Measurements from ENCODE around the gene LGALS3BP. TPM values are rescaled to one million over a fixed set of nuclear protein-coding genes. Genes with fewer than 3 reads are reported as not detected.

Gene LGALS3BP
- total RNA-seq, 2 donors from 2014 or later = 687 to 857 TPM

DNA sequence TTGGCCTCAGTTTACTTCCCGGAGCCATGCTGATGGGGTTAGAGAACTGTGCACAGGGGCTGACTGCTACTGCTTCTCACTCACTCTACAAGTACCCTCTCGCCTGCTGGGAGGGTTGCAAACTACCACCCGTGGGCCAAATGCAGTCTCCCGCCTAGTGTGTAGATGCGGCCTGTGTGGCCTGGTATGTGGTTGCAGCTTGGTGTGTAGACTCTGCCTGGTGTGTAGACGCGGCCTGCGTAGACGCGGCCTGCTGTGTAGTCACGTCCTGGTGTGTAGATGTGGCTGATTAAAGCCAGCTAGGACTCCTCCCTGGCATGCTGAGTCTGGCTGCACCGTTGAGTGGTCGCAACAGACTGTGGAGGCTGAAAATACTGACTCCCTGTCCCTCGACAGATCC is 22.6 kb upstream of the LGALS3BP start:
- intact Hi-C loops (cut with DNase I, micrococcal nuclease) = no loop called here
- no peak for ATAC-seq
- DNase-seq = peak; percentile 8 to 25

DNA sequence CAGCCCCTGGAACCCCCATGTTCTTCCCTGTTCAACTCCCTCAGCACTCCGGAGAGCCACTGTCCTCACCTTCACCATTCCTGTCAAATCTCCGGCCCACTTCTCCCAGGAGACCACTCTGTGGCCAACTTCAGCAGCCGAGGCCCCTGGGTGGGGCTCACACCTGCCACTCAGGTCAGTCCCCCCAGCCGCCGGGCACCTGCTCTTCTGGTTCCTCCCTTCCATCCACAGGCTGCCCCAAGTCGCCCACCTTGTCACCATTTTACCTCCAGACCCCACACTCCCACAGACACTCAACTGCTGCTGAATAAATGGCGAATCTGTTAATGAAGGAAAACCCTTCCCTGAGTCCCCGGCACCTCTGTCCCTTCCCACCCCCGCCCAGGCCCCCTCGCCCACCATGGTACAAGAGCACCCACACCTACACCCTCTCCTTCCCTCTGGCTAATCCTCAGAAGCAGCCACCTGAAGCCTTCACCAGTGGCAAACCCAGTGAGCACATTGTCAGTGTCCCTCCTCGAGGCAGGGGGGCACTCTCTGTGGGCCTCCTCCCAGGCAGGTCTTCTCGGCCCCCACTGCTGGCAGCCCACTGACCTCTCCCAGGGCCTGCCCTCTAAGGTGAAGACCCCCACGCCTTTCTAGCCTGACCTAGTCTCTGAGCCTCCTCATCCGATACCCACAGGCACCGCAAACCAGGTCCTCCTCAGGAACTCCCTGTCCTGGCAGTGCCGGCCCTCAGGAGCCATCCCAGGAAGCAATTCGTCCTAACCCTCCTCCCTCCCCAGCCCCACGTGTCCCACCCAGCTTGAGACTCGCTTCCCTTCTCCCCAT is 21.7 kb upstream of the LGALS3BP start:
- intact Hi-C loops (cut with DNase I, micrococcal nuclease) = no loop called here
- DNase-seq = peak; percentile 33 to 44

DNA sequence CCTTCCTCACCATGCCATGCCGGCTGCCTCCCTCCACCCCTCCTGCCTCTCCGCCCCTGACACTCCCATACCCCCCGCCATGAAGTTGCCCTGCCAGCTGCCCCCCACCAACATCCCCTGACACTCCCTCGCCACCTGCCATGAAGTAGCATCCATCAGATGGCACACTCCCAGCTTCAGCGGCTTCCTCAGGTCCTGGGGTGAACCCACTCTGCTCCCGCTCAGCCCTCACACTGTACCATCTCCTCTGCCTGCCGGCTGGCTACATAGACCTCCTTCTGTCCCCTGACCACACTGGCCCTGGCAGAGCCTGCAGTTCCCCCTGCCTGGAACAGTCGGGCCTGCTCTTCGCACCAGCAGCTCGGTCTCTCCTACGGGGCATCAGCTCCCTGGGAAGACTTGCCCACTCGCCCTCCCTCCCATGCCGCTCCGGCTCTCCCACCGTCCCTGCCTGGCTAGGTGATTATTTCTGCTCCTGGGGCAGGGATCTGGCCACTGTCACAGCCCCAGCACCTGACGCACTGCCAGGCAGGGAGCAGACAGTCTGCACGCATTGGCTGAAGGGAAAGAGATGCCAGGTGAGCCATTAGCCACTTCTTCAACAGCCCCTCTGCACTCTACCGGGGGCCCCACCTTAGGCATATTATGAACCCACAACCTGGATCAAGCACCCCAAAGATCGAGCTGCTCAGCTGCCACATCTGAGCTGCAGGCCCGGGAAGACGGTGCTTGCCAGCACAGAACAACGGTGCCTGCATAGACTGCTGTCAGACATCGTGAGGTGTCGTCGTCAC is 20.9 kb upstream of the LGALS3BP start:
- no peak for ATAC-seq
- intact Hi-C loops (cut with DNase I, micrococcal nuclease) = no loop called here
- peak; percentile 29 to 30 for DNase-seq

More for the DNA sequence above, 21.7 kb upstream of the LGALS3BP start:
- no peak for ATAC-seq

DNA sequence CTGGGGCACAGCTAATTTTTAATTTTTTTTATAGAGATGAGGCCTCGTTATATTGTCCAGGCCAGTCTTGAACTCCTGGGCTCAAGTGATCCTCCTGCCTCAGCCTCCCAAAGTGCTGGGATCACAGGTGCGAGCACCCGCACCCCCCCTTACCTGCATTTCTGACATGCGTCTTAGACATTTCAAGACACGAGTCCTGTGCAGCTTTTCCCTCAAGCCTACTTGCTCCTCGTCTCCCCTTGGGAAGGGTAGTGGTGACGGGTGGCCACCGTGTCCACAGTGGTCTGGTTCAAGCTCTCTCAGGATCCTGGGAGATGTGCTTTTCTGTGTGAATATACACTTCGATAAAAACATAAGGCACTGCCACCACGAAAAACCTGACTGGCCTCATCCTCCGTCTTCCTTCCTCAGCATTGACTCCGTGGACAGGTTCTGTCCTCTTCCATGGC is 20.2 kb upstream of the LGALS3BP start:
- ATAC-seq (no peak), DNase-seq (peak; percentile 3 to 22)
- intact Hi-C loops (cut with DNase I, micrococcal nuclease) = no loop called here

- DNase-seq (peak; percentile 12 to 32), ATAC-seq (no peak)
- intact Hi-C loops (cut with DNase I, micrococcal nuclease) = no loop called here
These were observed 19.5 kb upstream of the LGALS3BP start for GRCh38 chr17:78999056-78999768.

DNA sequence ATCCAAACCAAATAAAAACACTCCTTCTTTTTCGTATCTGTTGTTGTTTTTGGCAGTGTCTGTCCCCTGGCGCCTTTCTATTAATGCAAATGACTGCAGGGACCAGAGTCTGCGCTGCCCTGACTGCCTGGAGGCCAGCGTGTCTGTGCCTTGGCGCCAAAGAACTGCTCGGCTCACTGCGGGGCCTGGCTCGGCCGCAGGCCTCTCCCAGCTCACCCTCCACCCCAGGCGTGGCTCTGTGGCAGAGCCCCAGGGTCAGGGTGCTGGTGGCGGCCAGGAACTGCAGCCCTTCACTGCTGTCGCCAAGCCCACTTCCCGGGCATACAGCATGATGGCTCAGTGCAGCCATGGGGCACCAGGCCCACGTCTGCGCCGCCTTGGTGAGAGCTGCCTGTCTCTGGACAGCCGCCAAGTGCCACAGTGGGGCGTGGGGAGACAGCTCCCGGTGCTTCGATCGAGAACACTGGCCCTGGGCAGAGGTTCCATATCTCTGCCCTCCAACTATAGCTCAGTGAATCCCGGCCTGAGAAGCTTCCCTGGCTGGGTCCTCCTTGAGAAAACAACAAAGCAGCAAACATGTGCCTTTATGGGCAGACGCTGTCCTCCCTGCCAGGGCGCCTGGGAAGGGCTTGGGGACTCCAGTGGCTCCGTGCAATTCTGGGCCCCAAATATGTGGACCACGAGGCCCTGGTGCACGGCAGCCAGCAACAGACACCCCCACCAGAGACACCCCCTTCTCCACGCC is 18.8 kb upstream of the LGALS3BP start:
- peak; percentile 56 for ATAC-seq
- DNase-seq = peak; percentile 85 to 87

DNA sequence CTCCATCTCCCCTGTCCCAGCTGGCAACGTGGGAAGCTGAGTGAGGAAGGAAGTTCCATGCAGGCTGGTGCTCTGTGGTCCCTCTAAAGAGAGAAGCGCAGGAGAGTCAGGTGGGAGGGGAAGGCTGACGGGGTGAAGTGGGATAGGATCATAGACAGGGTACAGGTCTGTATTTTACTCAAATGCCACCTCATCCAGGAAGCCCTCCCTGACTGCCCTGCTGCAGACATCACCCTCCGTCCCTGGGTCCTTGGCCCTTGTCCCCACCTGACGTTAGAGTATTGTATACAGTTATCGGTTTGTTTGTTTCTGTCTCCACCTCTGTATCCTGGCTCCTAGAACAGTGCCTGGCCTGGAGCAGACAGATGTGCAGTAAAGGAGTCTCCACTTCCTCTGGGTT is 18.2 kb upstream of the LGALS3BP start:
- ATAC-seq (peak; percentile 10), DNase-seq (peak; percentile 29 to 36)
- intact Hi-C loops (cut with DNase I, micrococcal nuclease) = no loop called here

More for the DNA sequence above, 18.8 kb upstream of the LGALS3BP start:
- intact Hi-C loops (cut with DNase I, micrococcal nuclease) = no loop called here

DNA sequence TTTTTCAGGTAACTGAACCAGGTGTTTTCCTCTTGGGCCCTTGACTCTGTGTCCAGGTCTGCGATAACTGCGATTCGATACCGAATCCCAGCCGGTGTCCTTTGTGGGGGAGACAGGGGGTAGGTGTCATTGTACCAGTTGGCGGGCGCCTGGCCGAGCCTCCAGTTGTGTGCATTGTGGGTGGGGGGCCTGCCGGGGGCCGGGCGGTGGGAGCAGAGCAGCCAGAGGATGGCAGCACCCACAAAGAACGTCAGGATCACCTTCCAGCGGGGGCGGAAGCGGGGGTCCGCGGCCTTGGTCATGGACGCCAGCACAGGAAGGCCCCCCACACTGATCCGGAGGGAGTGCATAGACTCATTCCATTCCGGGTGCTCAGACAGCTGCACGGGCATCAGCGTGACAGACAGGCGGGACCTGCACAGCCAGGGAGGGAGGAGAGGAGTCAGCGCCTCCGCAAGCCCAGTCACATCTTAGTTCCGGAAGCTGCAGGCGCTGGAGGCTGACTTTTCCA is 17.6 kb upstream of the LGALS3BP start:
- no peak for ATAC-seq
- intact Hi-C loops (cut with DNase I, micrococcal nuclease) = no loop called here
- peak; percentile 27 to 36 for DNase-seq

- peak in 1 of 2 donors; percentile 37 for DNase-seq
- no peak for ATAC-seq
- intact Hi-C loops (cut with DNase I, micrococcal nuclease) = no loop called here
These were observed 17.1 kb upstream of the LGALS3BP start for GRCh38 chr17:78996781-78997201.

DNA sequence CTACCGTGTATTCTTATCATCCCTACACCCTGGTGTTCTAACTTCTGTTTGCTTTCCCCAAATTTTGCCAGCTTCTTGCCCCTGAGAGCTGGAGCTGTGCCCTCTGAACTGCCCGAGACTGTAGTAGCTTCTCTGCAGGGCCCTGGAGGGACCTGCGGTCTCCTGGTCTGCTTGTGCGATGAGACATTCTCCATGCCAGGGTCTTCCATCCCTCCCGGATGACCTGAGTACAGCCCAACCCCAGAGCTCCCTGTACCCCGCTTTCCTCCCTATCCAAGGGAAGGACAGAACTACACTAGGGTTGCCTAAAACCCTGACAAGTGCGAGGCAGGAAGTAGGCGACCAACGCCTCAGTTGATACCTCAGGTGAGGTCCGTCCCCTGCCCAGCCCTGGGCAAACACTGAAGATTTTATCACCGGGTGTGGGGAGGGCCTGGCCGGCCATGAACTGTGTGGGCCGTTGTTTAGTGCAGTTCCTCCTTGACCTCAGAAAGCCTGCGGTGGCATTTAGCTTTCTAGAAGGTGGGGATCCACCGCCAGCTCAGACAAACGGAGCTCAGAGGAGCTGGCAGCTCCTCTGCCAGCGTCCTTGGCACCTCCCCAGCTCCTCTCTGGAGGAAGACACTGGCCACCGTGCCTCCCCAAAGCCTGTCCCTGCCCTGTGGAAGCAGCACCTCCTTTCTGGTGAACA is 16.2 kb upstream of the LGALS3BP start:
- DNase-seq = peak; percentile 84 to 92
- intact Hi-C loops (cut with DNase I, micrococcal nuclease) = no loop called here
- peak; percentile 71 for ATAC-seq

DNA sequence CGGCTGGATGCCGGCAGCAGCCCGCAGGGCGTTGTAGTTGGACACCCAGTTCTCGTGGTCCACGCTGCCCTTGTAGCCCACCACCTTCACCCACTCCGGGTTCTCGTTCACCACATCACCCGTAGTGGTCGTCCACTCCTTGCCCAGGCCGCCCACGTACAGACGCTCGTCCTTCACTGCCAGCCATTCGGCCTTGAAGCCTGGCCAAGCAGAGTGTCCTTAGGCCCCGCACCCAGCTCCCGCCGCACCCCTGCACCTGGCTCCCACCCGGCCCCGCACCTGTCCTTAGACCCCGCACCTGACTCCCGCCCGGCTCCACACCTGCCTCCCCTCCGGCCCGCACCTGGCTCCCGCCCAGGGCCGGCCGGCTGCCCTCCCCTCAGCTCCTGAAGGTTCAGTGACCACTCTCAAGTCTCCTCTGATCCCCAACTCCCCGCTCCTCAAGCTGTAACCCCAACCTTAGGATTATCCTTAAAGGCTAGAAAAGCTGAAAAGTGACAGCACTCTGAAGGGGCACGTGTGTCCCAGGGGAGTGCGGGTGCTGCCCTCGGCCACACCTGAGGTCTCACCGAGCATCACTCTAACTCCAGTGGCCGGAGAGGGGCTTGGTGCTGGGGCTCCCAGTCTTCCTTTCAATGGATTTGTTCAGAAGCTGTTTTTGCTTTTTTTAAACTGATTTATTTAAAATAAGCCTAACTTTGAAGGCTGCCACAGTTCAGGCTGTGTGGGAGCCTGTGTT is 15.5 kb upstream of the LGALS3BP start:
- intact Hi-C loops (cut with DNase I, micrococcal nuclease) = no loop called here
- ATAC-seq = peak; percentile 0
- peak in 1 of 2 donors; percentile 31 for DNase-seq

DNA sequence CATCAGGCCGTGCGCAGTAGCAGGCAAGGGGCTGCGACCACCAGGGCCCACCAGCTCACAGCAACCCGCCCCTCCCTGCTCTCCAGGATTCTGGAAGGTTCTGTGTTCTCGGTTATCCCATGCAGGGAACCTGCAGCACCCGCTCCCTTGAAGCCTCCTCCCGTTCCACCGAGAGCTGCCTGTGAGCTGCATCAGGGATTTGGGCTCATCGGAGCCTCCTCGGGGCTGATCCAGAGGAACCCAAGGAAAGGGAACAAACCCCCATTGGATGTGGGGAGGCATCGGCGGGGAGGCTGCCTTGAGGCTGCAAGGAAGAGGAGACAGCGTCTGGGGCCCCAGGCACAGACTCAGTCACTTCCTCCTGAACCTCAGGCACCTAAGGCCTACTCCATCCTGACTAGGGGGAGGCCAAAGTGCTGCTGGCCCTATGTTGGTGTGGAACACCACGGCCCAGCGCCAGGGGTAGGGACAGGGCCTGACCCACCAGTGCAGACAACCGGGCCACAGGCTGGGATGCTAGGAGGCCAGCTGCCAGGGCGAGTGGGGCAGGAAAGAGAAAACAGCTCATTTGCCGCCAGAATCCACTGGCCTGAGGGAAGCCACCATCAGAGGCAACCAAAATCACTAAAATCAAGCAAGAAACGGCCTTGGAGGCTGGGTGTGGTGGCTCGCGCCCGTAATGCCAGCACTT is 14.4 kb upstream of the LGALS3BP start:
- intact Hi-C loops (cut with DNase I, micrococcal nuclease) = no loop called here
- ATAC-seq = no peak
- peak; percentile 20 to 26 for DNase-seq

- intact Hi-C loops (cut with DNase I, micrococcal nuclease) = no loop called here
- no peak for ATAC-seq
- DNase-seq = peak; percentile 41 to 76
These were observed 13.7 kb upstream of the LGALS3BP start for GRCh38 chr17:78993241-78993956.

GRCh38 chr17:78992542-78993212 is 13.0 kb upstream of the LGALS3BP start:
- intact Hi-C loops (cut with DNase I, micrococcal nuclease) = no loop called here
- ATAC-seq (no peak), DNase-seq (peak; percentile 7 to 20)

DNA sequence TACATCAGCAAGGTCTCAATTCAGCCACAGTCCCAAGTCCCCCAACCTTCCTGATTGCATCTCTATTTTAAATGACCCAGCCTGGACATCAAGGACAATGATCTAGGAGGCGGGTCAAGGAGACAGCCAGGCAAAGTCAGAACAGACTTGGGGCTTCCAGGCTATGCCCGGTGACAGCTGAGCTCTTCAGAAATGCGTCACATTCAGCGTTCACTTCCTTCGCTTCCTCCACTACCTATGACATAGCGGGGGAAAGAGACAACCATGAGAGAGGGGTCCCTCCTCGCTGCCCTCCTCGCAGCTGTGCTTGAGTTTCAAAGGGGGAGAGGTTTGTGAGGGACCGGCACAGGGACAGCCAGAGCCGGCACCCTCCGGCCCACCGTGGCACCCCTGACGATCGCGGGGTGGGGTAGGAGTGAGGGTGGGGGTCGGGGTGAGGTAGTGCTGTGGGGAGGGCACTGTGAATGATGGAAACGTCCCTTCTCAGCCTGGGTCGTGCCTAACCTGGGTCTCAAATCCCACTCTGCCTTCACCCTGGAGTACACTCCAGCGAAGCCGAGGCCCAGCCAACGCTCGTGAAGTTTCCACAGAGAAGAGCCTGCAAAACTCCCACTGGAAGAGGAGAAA is 12.3 kb upstream of the LGALS3BP start:
- DNase-seq (peak; percentile 2 to 21), ATAC-seq (no peak)
- intact Hi-C loops (cut with DNase I, micrococcal nuclease) = no loop called here

Measured in left colon (tissue), 2 donors.